ENCODE measurements around the gene OR52E2.

Gene OR52E2

DNA sequence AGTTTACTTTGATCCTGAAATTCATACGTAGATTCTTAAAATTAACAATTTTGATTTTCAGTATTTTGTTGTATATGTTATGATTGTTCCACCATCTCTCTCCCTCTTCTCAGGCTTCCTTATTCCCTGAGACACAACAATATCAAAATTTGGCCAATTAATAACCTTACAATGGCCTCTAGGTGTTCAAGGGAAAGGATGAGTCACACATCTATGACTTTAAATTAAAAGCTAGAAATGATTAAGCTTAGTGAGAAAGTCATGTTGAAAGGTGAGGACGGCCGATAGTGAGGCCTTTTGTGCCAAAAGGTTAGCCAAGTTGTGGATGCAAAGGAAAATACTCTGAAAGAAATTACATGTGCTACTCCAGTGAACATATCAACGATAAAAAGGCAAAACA, 18.6 kb downstream of the OR52E2 start:
- Histone ChIP-seq H2BK15ac (replicated peaks; ENCODE audit: low read depth) (no peak overlapping the region), H2AK5ac (ENCODE audit: low read length) (no peak overlapping the region), H3K79me1 (ENCODE audit: low read length) (no peaks in the 10 kb centered on the region), H2BK5ac (ENCODE audit: low read length) (no peak overlapping the region), H3K4me3 (ENCODE audit: low read length) (no peak overlapping the region), H2BK120ac (ENCODE audit: low read depth, low read length) (no peak overlapping the region), H4K5ac (ENCODE audit: low read length) (no peak overlapping the region), H3K23ac (ENCODE audit: low read length) (no peak overlapping the region), H4K8ac (ENCODE audit: low read depth, low read length) (no peak overlapping the region), H3K18ac (ENCODE audit: low read length) (no peak overlapping the region), H3K56ac (ENCODE audit: low read length) (no peak overlapping the region), H3K4me2 (ENCODE audit: low read length) (no peak overlapping the region), H3K79me2 (ENCODE audit: control insufficient read depth, insufficient read depth, low read length) (no peaks in the 10 kb centered on the region), H3K4ac (ENCODE audit: low read depth, low read length) (no peak overlapping the region), H3K27ac (ENCODE audit: low read depth, low read length) (no peak overlapping the region), H3K27me3 (ENCODE audit: insufficient read depth, low read length, poor library complexity) (no peaks in the 10 kb centered on the region), H3K9ac (ENCODE audit: low read length) (no peak overlapping the region), H3K4me1 (ENCODE audit: control insufficient read depth, low read depth, low read length) (no peaks in the 10 kb centered on the region), H3K36me3 (ENCODE audit: control insufficient read depth, insufficient read depth, low read length) (no peaks in the 10 kb centered on the region)
- DNase-seq = no peak
- WGBS (ENCODE audit: extremely low coverage, insufficient coverage, low lambda C conversion rate) = no CpG with 5 or more reads among the region's 4 CpGs

DNA sequence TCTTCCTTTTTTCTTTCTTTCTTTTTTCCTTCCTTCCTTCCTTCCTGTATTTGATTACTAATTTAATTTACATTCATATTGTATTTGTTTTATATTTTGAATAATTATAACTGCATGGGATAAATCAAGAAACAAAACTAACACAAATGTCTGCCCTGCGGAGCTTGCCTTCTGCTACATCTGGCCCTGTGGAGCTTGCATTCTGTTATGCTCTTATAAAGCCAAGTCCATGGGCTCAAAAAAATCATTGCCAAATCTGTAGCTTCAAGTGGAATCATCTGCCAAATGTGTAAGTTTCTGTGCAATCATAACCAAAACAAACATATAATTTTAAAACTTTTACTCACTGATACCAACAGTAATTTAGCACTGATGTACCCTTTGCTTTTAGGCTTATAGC, 21.1 kb downstream of the OR52E2 start:
- Histone ChIP-seq H2BK15ac (replicated peaks; ENCODE audit: low read depth) (no peak overlapping the region), H2AK5ac (ENCODE audit: low read length) (no peak overlapping the region), H4K5ac (ENCODE audit: low read length) (no peak overlapping the region), H3K4me1 (ENCODE audit: control insufficient read depth, low read depth, low read length) (no peaks in the 10 kb centered on the region), H4K8ac (ENCODE audit: low read depth, low read length) (no peak overlapping the region), H3K56ac (ENCODE audit: low read length) (no peak overlapping the region), H3K18ac (ENCODE audit: low read length) (no peak overlapping the region), H2BK5ac (ENCODE audit: low read length) (no peak overlapping the region), H3K79me1 (ENCODE audit: low read length) (no peaks in the 10 kb centered on the region), H2BK120ac (ENCODE audit: low read depth, low read length) (no peak overlapping the region), H3K4me3 (ENCODE audit: low read length) (no peak overlapping the region), H3K36me3 (ENCODE audit: control insufficient read depth, insufficient read depth, low read length) (no peaks in the 10 kb centered on the region), H3K9ac (ENCODE audit: low read length) (no peak overlapping the region), H3K27me3 (ENCODE audit: insufficient read depth, low read length, poor library complexity) (no peaks in the 10 kb centered on the region), H3K79me2 (ENCODE audit: control insufficient read depth, insufficient read depth, low read length) (no peaks in the 10 kb centered on the region), H3K23ac (ENCODE audit: low read length) (no peak overlapping the region), H3K4me2 (ENCODE audit: low read length) (no peak overlapping the region), H3K4ac (ENCODE audit: low read depth, low read length) (no peak overlapping the region), H3K27ac (ENCODE audit: low read depth, low read length) (no peak overlapping the region)
- no peak for DNase-seq
- WGBS (ENCODE audit: extremely low coverage, insufficient coverage, low lambda C conversion rate) = no CpG with 5 or more reads among the region's 1 CpG

GRCh38 chr11:5037926-5038325, 21.5 kb downstream of the OR52E2 start:
- Histone ChIP-seq H2BK15ac (replicated peaks; ENCODE audit: low read depth) (no peak overlapping the region), H3K4me1 (ENCODE audit: control insufficient read depth, low read depth, low read length) (no peaks in the 10 kb centered on the region)

GRCh38 chr11:5036669-5037068, 22.8 kb downstream of the OR52E2 start:
- H3K27ac ChIP-seq (ENCODE audit: low read depth, low read length) = no peak overlapping the region
- no peak overlapping the region for H3K23ac ChIP-seq (ENCODE audit: low read length)
- H4K8ac ChIP-seq (ENCODE audit: low read depth, low read length) = no peak overlapping the region
- no peak overlapping the region for H2BK120ac ChIP-seq (ENCODE audit: low read depth, low read length)
- H4K5ac ChIP-seq (ENCODE audit: low read length) = no peak overlapping the region
- no peak overlapping the region for H3K56ac ChIP-seq (ENCODE audit: low read length)
- H3K4me1 ChIP-seq (ENCODE audit: control insufficient read depth, low read depth, low read length) = no peaks in the 10 kb centered on the region
- no peak overlapping the region for H2BK5ac ChIP-seq (ENCODE audit: low read length)
- H2AK5ac ChIP-seq (ENCODE audit: low read length) = no peak overlapping the region
- no peaks in the 10 kb centered on the region for H3K79me2 ChIP-seq (ENCODE audit: control insufficient read depth, insufficient read depth, low read length)
- no peak overlapping the region for H3K18ac ChIP-seq (ENCODE audit: low read length)
- H3K9ac ChIP-seq (ENCODE audit: low read length) = no peak overlapping the region
- no peak overlapping the region for H3K4ac ChIP-seq (ENCODE audit: low read depth, low read length)
- H3K27me3 ChIP-seq (ENCODE audit: insufficient read depth, low read length, poor library complexity) = no peaks in the 10 kb centered on the region
- no CpG with 5 or more reads among the region's 2 CpGs for WGBS (ENCODE audit: extremely low coverage, insufficient coverage, low lambda C conversion rate)
- H3K4me2 ChIP-seq (ENCODE audit: low read length) = no peak overlapping the region
- no peak overlapping the region for H2BK15ac ChIP-seq (replicated peaks; ENCODE audit: low read depth)
- no peaks in the 10 kb centered on the region for H3K79me1 ChIP-seq (ENCODE audit: low read length)
- H3K4me3 ChIP-seq (ENCODE audit: low read length) = no peak overlapping the region
- no peak for DNase-seq
- no peaks in the 10 kb centered on the region for H3K36me3 ChIP-seq (ENCODE audit: control insufficient read depth, insufficient read depth, low read length)

More at GRCh38 chr11:5037926-5038325, 21.5 kb downstream of the OR52E2 start:
- Histone ChIP-seq H3K36me3 (ENCODE audit: control insufficient read depth, insufficient read depth, low read length) (no peaks in the 10 kb centered on the region), H4K8ac (ENCODE audit: low read depth, low read length) (no peak overlapping the region), H3K27ac (ENCODE audit: low read depth, low read length) (no peak overlapping the region), H2AK5ac (ENCODE audit: low read length) (no peak overlapping the region), H2BK120ac (ENCODE audit: low read depth, low read length) (no peak overlapping the region), H3K4me3 (ENCODE audit: low read length) (no peak overlapping the region), H4K5ac (ENCODE audit: low read length) (no peak overlapping the region), H3K9ac (ENCODE audit: low read length) (no peak overlapping the region), H3K23ac (ENCODE audit: low read length) (no peak overlapping the region), H3K27me3 (ENCODE audit: insufficient read depth, low read length, poor library complexity) (no peaks in the 10 kb centered on the region), H2BK5ac (ENCODE audit: low read length) (no peak overlapping the region), H3K18ac (ENCODE audit: low read length) (no peak overlapping the region), H3K56ac (ENCODE audit: low read length) (no peak overlapping the region), H3K79me2 (ENCODE audit: control insufficient read depth, insufficient read depth, low read length) (no peaks in the 10 kb centered on the region), H3K4me2 (ENCODE audit: low read length) (no peak overlapping the region), H3K4ac (ENCODE audit: low read depth, low read length) (no peak overlapping the region), H3K79me1 (ENCODE audit: low read length) (no peaks in the 10 kb centered on the region)
- DNase-seq = peak; percentile 1
- no CpG with 5 or more reads among the region's 2 CpGs for whole genome bisulfite sequencing (ENCODE audit: extremely low coverage, insufficient coverage, low lambda C conversion rate)

DNA sequence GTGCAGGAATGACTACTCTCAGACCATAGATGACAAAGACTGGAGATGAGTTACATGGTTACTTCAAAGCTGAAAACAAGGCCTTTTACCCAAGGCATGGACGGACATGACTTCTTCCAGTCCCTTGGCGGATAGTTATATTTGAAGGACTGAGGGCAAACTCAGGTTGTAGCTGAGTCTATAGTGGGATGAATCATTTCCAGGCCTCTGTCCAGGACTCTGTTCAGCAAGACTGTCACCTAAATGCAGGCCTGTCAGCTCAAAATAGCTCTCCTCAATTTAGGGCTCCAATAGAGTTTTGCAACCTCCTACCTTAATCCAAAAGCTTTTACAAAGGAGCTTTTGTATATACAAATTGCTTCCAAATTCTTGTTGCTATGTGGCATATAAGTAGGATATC, 37.4 kb downstream of the OR52E2 start:
- Histone ChIP-seq H3K18ac (ENCODE audit: low read length) (no peak overlapping the region), H2AK5ac (ENCODE audit: low read length) (no peak overlapping the region), H3K27ac (ENCODE audit: low read depth, low read length) (no peak overlapping the region), H2BK5ac (ENCODE audit: low read length) (no peak overlapping the region), H3K23ac (ENCODE audit: low read length) (no peak overlapping the region), H2BK120ac (ENCODE audit: low read depth, low read length) (no peak overlapping the region), H3K36me3 (ENCODE audit: control insufficient read depth, insufficient read depth, low read length) (no peaks in the 10 kb centered on the region), H3K79me2 (ENCODE audit: control insufficient read depth, insufficient read depth, low read length) (no peaks in the 10 kb centered on the region), H3K4me3 (ENCODE audit: low read length) (no peak overlapping the region), H3K27me3 (ENCODE audit: insufficient read depth, low read length, poor library complexity) (no peaks in the 10 kb centered on the region), H4K5ac (ENCODE audit: low read length) (no peak overlapping the region), H4K8ac (ENCODE audit: low read depth, low read length) (no peak overlapping the region), H3K4me1 (ENCODE audit: control insufficient read depth, low read depth, low read length) (no peaks in the 10 kb centered on the region), H3K56ac (ENCODE audit: low read length) (no peak overlapping the region), H2BK15ac (replicated peaks; ENCODE audit: low read depth) (no peak overlapping the region), H3K9ac (ENCODE audit: low read length) (no peak overlapping the region), H3K4ac (ENCODE audit: low read depth, low read length) (no peak overlapping the region), H3K79me1 (ENCODE audit: low read length) (no peaks in the 10 kb centered on the region), H3K4me2 (ENCODE audit: low read length) (no peak overlapping the region)
- no CpG with 5 or more reads among the region's 2 CpGs for WGBS (ENCODE audit: extremely low coverage, insufficient coverage, low lambda C conversion rate)
- DNase-seq = no peak

- H2BK15ac ChIP-seq (replicated peaks; ENCODE audit: low read depth) = no peak overlapping the region
- no peaks in the 10 kb centered on the region for H3K4me1 ChIP-seq (ENCODE audit: control insufficient read depth, low read depth, low read length)
- no peaks in the 10 kb centered on the region for H3K79me1 ChIP-seq (ENCODE audit: low read length)
- H3K79me2 ChIP-seq (ENCODE audit: control insufficient read depth, insufficient read depth, low read length) = no peaks in the 10 kb centered on the region
- no peak overlapping the region for H3K27ac ChIP-seq (ENCODE audit: low read depth, low read length)
- H2AK5ac ChIP-seq (ENCODE audit: low read length) = no peak overlapping the region
- H3K18ac ChIP-seq (ENCODE audit: low read length) = no peak overlapping the region
- no peak overlapping the region for H3K23ac ChIP-seq (ENCODE audit: low read length)
- WGBS (ENCODE audit: extremely low coverage, insufficient coverage, low lambda C conversion rate) = 100% methylated on average over 1 of the region's 1 CpG
- no peaks in the 10 kb centered on the region for H3K36me3 ChIP-seq (ENCODE audit: control insufficient read depth, insufficient read depth, low read length)
- no peak overlapping the region for H4K8ac ChIP-seq (ENCODE audit: low read depth, low read length)
- no peak overlapping the region for H3K4ac ChIP-seq (ENCODE audit: low read depth, low read length)
- H3K9ac ChIP-seq (ENCODE audit: low read length) = no peak overlapping the region
- H3K4me2 ChIP-seq (ENCODE audit: low read length) = no peak overlapping the region
- DNase-seq = no peak
- H2BK5ac ChIP-seq (ENCODE audit: low read length) = no peak overlapping the region
- no peak overlapping the region for H4K5ac ChIP-seq (ENCODE audit: low read length)
- no peak overlapping the region for H3K4me3 ChIP-seq (ENCODE audit: low read length)
- no peak overlapping the region for H2BK120ac ChIP-seq (ENCODE audit: low read depth, low read length)
- no peak overlapping the region for H3K56ac ChIP-seq (ENCODE audit: low read length)
- no peaks in the 10 kb centered on the region for H3K27me3 ChIP-seq (ENCODE audit: insufficient read depth, low read length, poor library complexity)
Measured at GRCh38 chr11:5013012-5013411, 46.4 kb downstream of the OR52E2 start.

Measured in mesendoderm (in vitro differentiated cells).